A673 (cell line): Measurements from ENCODE around the gene LAMA3.

ENCODE experiments used
- EZH2 ChIP-seq: fragments of 200-600 bp; sonication (generic); IDR thresholded peaks from 2 replicates; pipeline ENCODE4 v1.6.1; 2017; ENCODE audit warnings: borderline replicate concordance, low read depth, mild to moderate bottlenecking, mixed read lengths, antibody characterized with exemption, low read length; ENCODE audit not compliant: poor library complexity, severe bottlenecking
- TF ChIP-seq, protein P1 (sequence below): fragments of 300-800, 200-600 bp; sonication (generic); conservative IDR thresholded peaks from 2 replicates; pipeline ENCODE4 v1.5.1; 2017; ENCODE audit warnings: low read depth, mild to moderate bottlenecking, antibody characterized with exemption, low read length, moderate library complexity, mixed read lengths

- TF ChIP-seq, protein P1, sequence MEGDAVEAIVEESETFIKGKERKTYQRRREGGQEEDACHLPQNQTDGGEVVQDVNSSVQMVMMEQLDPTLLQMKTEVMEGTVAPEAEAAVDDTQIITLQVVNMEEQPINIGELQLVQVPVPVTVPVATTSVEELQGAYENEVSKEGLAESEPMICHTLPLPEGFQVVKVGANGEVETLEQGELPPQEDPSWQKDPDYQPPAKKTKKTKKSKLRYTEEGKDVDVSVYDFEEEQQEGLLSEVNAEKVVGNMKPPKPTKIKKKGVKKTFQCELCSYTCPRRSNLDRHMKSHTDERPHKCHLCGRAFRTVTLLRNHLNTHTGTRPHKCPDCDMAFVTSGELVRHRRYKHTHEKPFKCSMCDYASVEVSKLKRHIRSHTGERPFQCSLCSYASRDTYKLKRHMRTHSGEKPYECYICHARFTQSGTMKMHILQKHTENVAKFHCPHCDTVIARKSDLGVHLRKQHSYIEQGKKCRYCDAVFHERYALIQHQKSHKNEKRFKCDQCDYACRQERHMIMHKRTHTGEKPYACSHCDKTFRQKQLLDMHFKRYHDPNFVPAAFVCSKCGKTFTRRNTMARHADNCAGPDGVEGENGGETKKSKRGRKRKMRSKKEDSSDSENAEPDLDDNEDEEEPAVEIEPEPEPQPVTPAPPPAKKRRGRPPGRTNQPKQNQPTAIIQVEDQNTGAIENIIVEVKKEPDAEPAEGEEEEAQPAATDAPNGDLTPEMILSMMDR = no peak
- no peak for TF ChIP-seq EZH2
These were observed 161.0 kb downstream of the LAMA3 start for GRCh38 chr18:23850215-23850614.
